ENCODE data around the gene PPP1R2B. TPM values are rescaled to one million over a fixed set of nuclear protein-coding genes. Genes with fewer than 3 reads are reported as not detected.

Gene PPP1R2B
- total RNA-seq, 1 experiment from 2014 or later = 0.07 TPM

- Histone ChIP-seq H3K4me2 (ENCODE audit: low read length) (no peak overlapping the region), H3K79me2 (ENCODE audit: low read length) (no peaks in the 10 kb centered on the region), H4K20me1 (ENCODE audit: low read length) (no peaks in the 10 kb centered on the region), H2AFZ (ENCODE audit: low read length) (no peak overlapping the region), H3F3A (ENCODE audit: low read length, unreplicated experiment) (no peaks in the 10 kb centered on the region), H3K9me3 (ENCODE audit: low read length) (peaks cover 15% of the 10 kb centered on the region; the same call in 1 of the 2 replicates), H3K27ac (ENCODE audit: low read length) (no peak overlapping the region), H3K4me1 (ENCODE audit: insufficient read depth, low read length) (no peaks in the 10 kb centered on the region), H3K9me2 (replicated peaks; ENCODE audit: low read length) (no peaks in the 10 kb centered on the region), H3K36me3 (ENCODE audit: low read depth, low read length) (no peaks in the 10 kb centered on the region), H3K9ac (ENCODE audit: low read length) (no peak overlapping the region), H3K27me3 (ENCODE audit: low read length) (0 out of 2 replicates have a peak, but pooled peaks cover 6% of the 10 kb centered on the region), H3K4me3 (ENCODE audit: low read length) (no peak overlapping the region)
- TF ChIP-seq CTCF (conservative IDR thresholded peaks at IDR 0.05; ENCODE audit: low read depth, low read length) (no peak), EZH2phosphoT487 (IDR thresholded peaks at IDR 0.05; ENCODE audit: borderline replicate concordance, low read length) (no peak), EZH2 (IDR thresholded peaks at IDR 0.05; ENCODE audit: low read length, unreplicated experiment) (no peak)
- ChIA-PET CTCF (no interaction called here), POLR2A (ENCODE audit: unreplicated experiment) (no interaction called here)
- no TSS peak for BruUV-seq (replicated peaks)
- DNase-seq (no peak), ATAC-seq (no peak)
- intact Hi-C loops (cut with micrococcal nuclease) = no loop called here
These were observed 20.4 kb downstream of the PPP1R2B start for GRCh38 chr5:156870498-156870839.

DNA sequence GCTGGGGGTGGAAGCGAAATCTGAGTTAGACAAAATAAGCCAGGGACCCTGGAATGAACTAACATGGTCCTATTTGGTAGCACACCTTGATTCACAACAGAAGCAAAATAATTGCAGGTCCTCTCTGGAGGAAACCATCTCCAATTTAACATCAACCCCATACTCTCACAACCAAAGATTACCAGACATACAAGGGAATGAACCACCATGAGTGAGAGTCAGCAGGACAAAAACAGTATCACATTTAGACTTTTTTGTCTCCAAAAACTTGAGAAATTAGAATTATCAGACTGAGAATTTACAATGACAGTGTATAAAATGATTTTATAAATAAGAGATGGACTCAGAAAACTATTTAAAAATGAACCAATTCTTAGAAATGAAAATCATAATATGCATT is 21.1 kb downstream of the PPP1R2B start:
- no peak for DNase-seq
- no peak for ATAC-seq
- H2AFZ ChIP-seq (ENCODE audit: low read length) = no peak overlapping the region
- peaks cover 15% of the 10 kb centered on the region; the same call in 1 of the 2 replicates for H3K9me3 ChIP-seq (ENCODE audit: low read length)
- no peaks in the 10 kb centered on the region for H3K79me2 ChIP-seq (ENCODE audit: low read length)
- H3K27ac ChIP-seq (ENCODE audit: low read length) = no peak overlapping the region
- H3K4me1 ChIP-seq (ENCODE audit: insufficient read depth, low read length) = no peaks in the 10 kb centered on the region
- no peak overlapping the region for H3K9ac ChIP-seq (ENCODE audit: low read length)
- H3K4me3 ChIP-seq (ENCODE audit: low read length) = no peak overlapping the region
- 0 out of 2 replicates have a peak, but pooled peaks cover 4% of the 10 kb centered on the region for H3K27me3 ChIP-seq (ENCODE audit: low read length)
- no peaks in the 10 kb centered on the region for H3K36me3 ChIP-seq (ENCODE audit: low read depth, low read length)
- H4K20me1 ChIP-seq (ENCODE audit: low read length) = no peaks in the 10 kb centered on the region
- ChIA-PET POLR2A (ENCODE audit: unreplicated experiment) (no interaction called here), CTCF (no interaction called here)
- TF ChIP-seq EZH2phosphoT487 (IDR thresholded peaks at IDR 0.05; ENCODE audit: borderline replicate concordance, low read length) (no peak), EZH2 (IDR thresholded peaks at IDR 0.05; ENCODE audit: low read length, unreplicated experiment) (no peak), CTCF (conservative IDR thresholded peaks at IDR 0.05; ENCODE audit: low read depth, low read length) (no peak)
- H3F3A ChIP-seq (ENCODE audit: low read length, unreplicated experiment) = no peaks in the 10 kb centered on the region
- no peak overlapping the region for H3K4me2 ChIP-seq (ENCODE audit: low read length)
- no peaks in the 10 kb centered on the region for H3K9me2 ChIP-seq (replicated peaks; ENCODE audit: low read length)
- no TSS peak for BruUV-seq (replicated peaks)
- intact Hi-C loops (cut with micrococcal nuclease) = no loop called here

DNA sequence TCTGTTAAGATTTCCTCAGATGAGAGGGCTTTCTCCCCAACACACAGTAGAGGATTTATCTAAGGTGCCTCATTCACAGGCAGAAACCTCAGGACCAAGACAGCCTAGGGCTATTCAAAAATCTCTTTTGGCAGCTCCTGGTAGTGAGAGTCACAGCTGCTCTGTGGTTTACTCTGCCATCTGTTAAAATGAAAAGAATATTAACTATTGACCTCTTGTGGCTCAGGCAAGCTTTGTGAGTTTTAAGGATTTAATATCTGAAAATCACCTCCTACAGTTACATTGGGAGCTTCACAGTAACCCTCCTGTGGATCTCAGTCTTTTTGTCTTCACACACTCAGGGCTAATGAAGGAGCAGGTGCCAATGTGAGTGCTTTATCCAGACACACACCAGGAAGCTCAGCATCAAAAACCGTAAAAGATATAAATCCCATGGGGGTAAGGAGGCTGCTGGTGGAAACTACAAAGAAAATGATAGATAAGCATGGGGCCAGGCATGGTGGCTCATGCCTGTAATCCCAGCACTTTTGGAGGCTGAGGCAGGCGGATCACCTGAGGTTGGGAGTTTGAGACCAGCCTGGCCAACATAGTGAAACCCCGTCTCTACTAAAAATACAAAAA is 29.7 kb downstream of the PPP1R2B start:
- Histone ChIP-seq H3K79me2 (ENCODE audit: low read length) (no peaks in the 10 kb centered on the region), H3K27ac (ENCODE audit: low read length) (no peak overlapping the region), H3K9me3 (ENCODE audit: low read length) (no peaks in the 10 kb centered on the region), H3K4me3 (ENCODE audit: low read length) (no peak overlapping the region), H3K27me3 (ENCODE audit: low read length) (peaks cover 28% of the 10 kb centered on the region), H3K4me1 (ENCODE audit: insufficient read depth, low read length) (no peaks in the 10 kb centered on the region), H3F3A (ENCODE audit: low read length, unreplicated experiment) (no peaks in the 10 kb centered on the region), H3K36me3 (ENCODE audit: low read depth, low read length) (no peaks in the 10 kb centered on the region), H3K9me2 (replicated peaks; ENCODE audit: low read length) (no peaks in the 10 kb centered on the region), H4K20me1 (ENCODE audit: low read length) (no peaks in the 10 kb centered on the region), H3K4me2 (ENCODE audit: low read length) (no peak overlapping the region), H3K9ac (ENCODE audit: low read length) (no peak overlapping the region), H2AFZ (ENCODE audit: low read length) (no peak overlapping the region)
- DNase-seq = peak; percentile 13
- no TSS peak for BruUV-seq (replicated peaks)
- CTCF ChIA-PET = no interaction called here
- intact Hi-C loops (cut with micrococcal nuclease) = no loop called here
- no peak for ATAC-seq
- TF ChIP-seq CTCF (conservative IDR thresholded peaks at IDR 0.05; ENCODE audit: low read depth, low read length) (no peak), EZH2phosphoT487 (IDR thresholded peaks at IDR 0.05; ENCODE audit: borderline replicate concordance, low read length) (no peak), EZH2 (IDR thresholded peaks at IDR 0.05; ENCODE audit: low read length, unreplicated experiment) (no peak)
- POLR2A ChIA-PET (ENCODE audit: unreplicated experiment) = interaction anchor here (0.5 kb wide), 1 partner anchor 14 kb away, joined by 12 read pairs; no protein-coding TSS in a partner anchor

Measured in PC-3 (cell line).